ENCODE results near the gene TNRC6C. TPM values are rescaled to one million over a fixed set of nuclear protein-coding genes. Genes with fewer than 3 reads are reported as not detected.
A peak's percentile ranks its signal among the peaks of the same experiment; 100 is the strongest.
"Not testable (repeated sequence)": the region's sequence is repeated elsewhere in the genome, so short reads cannot be mapped to it uniquely, and the experiment has no call there.

TNRC6C gene
- total RNA-seq, 1 donor from 2014 or later, result 16.0 TPM

DNA sequence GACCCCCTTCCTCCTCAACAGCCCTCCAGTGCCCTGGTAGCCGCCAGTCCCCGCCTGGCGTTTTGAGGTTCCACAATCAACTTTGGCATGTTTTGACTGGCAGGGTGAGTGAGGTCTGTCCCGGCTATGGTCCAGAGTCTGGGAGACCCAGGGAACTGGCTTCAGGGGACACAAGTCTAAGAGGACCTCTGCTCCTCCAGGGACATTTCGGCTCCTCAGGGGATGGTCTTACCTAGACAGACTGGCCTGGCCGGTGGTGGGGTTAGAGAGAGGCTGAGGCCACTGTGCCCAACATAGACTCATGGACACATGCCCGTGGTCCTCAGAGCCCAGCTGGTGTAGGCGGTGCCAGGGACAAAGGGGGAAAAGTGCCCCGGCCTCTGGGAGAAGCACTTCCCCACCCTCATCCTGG is 174.3 kb downstream of the TNRC6C start:
- H3K9me3 Mint-ChIP-seq, result no peaks in the 10 kb centered on the region
- H3K4me3 Mint-ChIP-seq, result peak overlapping the region; percentile 83
- peak overlapping the region; percentile 67 for H3K27ac Mint-ChIP-seq
- H3K36me3 Mint-ChIP-seq (ENCODE audit: low read depth), result peaks cover 62% of the 10 kb centered on the region
- DNase-seq, result no peak
- H3K4me1 Mint-ChIP-seq, result peaks cover 66% of the 10 kb centered on the region
- H3K27me3 Mint-ChIP-seq, result no peaks in the 10 kb centered on the region
- intact Hi-C loops (cut with micrococcal nuclease), result loop anchor here (1.0 to 5.0 kb wide), 4 partner anchors 11 to 1705 kb away; partner anchors contain the start of genes CBX4 and SYNGR2

DNA sequence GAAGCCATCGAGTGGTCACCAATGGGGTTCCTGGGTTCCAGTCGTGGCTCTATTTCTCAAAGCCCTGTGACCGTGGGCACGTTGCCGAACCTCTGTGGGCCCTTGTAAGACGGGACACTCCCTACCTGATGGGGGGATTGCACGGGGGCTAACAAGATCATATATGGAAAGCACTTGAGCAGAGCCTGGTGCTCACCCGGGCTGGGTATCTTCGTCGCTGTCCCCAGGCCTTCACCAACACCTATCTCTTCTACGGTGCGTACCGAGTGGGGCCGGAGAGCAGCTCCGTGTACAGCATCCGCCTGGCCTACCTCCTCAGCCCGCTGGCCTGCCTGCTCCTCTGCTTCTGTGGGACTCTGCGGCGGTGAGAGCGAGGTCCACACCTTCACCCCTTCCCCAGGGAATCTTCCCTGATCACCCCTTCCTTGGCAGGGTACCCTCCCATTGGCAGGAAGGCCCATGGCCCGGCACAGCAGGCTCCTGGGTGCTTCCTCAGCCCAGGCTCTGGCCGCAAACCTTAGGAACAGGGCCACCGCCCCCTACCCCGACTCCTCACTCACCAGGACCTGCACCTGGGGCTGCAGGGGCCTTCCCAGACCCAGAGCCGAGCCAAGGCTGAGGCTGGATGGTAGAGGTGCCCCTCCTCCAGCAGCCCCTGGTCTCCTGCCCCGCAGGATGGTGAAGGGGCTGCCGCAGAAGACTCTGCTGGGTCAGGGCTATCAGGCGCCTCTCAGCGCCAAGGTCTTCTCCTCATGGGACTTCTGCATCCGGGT is 174.9 kb downstream of the TNRC6C start:
- H3K4me1 Mint-ChIP-seq, result peaks cover 72% of the 10 kb centered on the region
- DNase-seq, result peak; percentile 70
- H3K27ac Mint-ChIP-seq, result peak overlapping the region; percentile 67
- no peaks in the 10 kb centered on the region for H3K27me3 Mint-ChIP-seq
- H3K36me3 Mint-ChIP-seq (ENCODE audit: low read depth), result peaks cover 65% of the 10 kb centered on the region
- H3K9me3 Mint-ChIP-seq, result no peaks in the 10 kb centered on the region
- intact Hi-C loops (cut with micrococcal nuclease), result loop anchor here (5.0 kb wide), 3 partner anchors 34 to 1704 kb away; partner anchors contain the start of genes CBX4 and SYNGR2
- peak overlapping the region; percentile 83 for H3K4me3 Mint-ChIP-seq

DNA sequence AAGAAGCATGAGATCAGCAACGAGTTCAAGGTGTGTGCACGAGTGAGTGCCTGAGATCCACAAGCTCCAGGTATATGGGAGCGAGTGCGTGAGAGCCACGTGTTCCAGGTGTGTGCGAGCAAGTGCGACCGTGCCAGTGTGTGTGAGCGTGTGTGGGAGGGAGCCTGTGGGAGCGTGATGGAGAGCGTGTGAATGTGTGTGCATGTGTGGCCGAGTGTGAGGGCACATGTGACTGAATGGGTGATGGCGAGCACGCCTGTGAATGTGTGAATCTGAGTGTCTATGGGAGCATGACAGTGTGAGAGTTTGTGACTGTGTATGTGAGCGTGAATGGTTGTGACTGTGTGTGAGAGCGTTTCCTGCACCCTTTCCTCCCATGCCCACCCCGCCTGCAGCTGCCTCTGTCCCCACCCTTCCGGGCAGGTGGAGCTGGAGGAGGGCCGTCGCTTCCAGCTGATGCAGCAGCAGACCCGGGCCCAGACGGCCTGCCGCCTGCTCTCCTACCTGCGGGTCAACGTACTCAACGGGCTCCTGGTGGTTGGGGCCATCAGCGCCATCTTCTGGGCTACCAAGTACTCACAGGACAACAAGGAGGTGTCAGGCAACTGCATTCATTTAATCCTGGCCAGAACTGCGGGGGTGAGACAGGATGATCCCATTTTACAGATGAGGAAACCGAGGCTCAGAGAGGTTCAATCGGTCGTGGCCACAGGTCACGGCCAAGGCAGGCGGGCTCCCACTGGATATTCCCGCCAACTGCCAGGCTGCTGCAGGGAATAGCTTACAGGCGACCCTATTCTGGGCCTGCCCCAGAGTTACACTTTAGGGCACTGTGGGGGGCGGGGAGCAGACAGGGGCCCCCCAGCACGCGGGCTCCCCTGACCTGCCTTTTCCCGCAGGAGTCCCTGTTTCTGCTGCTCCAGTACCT is 175.7 kb downstream of the TNRC6C start:
- peaks cover 70% of the 10 kb centered on the region for H3K36me3 Mint-ChIP-seq (ENCODE audit: low read depth)

DNA sequence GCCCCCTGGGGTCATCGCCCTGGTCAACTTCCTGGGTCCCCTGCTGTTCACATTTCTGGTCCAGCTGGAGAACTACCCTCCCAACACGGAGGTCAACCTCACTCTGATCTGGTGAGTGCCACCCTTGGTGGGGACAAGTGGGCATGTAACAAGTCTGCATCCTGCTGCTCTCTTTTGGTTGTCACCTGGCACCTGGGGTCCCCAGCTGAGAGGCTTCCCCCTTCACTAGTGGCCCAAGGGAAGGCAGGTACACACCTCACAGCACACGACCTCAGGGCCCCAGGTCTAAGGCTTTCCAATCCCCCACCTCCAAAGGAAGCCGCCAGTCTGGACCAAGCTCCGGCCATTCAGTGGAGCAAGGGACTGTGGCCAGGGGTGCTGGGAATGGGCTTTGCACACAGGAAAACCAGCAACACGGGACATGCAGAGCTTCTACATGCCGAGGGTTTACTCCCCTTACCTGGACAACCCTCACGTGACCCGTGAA is 176.4 kb downstream of the TNRC6C start:
- intact Hi-C loops (cut with micrococcal nuclease), result loop anchor here (1.0 to 5.0 kb wide), 5 partner anchors 23 to 1702 kb away; partner anchors contain the start of genes CBX4 and SYNGR2
- H3K27ac Mint-ChIP-seq, result no peak overlapping the region
- H3K4me1 Mint-ChIP-seq, result peaks cover 72% of the 10 kb centered on the region
- H3K4me3 Mint-ChIP-seq, result no peak overlapping the region
- no peaks in the 10 kb centered on the region for H3K9me3 Mint-ChIP-seq
- no peak for DNase-seq
- peaks cover 71% of the 10 kb centered on the region for H3K36me3 Mint-ChIP-seq (ENCODE audit: low read depth)
- H3K27me3 Mint-ChIP-seq, result no peaks in the 10 kb centered on the region

More for the DNA sequence above, 175.7 kb downstream of the TNRC6C start:
- Mint-ChIP-seq H3K27ac (peak overlapping the region; percentile 67), H3K4me1 (peaks cover 75% of the 10 kb centered on the region), H3K4me3 (peak overlapping the region; percentile 83), H3K27me3 (no peaks in the 10 kb centered on the region), H3K9me3 (no peaks in the 10 kb centered on the region)
- DNase-seq, result peak; percentile 94
- intact Hi-C loops (cut with micrococcal nuclease), result loop anchor here (1.0 to 5.0 kb wide), 5 partner anchors 22 to 1703 kb away; partner anchors contain the start of genes CBX4 and SYNGR2

DNA sequence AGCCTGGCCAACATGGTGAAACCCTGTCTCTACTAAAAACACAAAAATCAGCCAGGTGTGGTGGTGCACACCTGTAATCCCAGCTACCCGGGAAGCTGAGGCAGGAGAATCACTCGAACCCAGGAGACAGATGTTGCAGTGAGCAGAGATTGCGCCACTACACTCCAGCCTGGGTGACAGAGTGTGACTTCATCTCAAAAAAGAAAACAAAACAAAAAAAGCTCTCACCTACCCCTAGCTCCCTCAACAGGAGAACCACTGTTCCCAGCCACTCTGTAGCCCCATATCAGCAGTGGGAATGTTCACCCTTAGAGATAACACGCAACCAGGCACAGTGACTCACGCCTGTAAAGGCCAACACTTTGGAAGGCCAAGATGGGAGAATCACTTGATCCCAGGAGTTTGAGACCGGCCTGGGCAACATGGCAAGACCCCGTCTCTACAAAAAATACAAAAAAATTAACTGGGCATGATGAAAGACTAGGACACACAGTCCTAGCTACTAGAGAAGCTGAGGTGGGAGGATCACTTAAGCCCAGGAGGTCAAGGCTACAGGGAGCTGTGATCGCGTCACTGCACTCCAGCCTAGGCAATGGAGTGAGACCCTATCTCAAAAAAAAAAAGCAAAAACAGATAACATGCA is 177.5 kb downstream of the TNRC6C start:
- H3K9me3 Mint-ChIP-seq, result no peaks in the 10 kb centered on the region
- H3K4me1 Mint-ChIP-seq, result peaks cover 68% of the 10 kb centered on the region
- peak overlapping the region; percentile 52 for H3K27ac Mint-ChIP-seq
- no peaks in the 10 kb centered on the region for H3K27me3 Mint-ChIP-seq
- no peak for DNase-seq
- peak overlapping the region; percentile 50 for H3K4me3 Mint-ChIP-seq
- intact Hi-C loops (cut with micrococcal nuclease), result loop anchor here (2.0 kb wide), 1 partner anchor 51 kb away; no protein-coding TSS in a partner anchor
- peaks cover 72% of the 10 kb centered on the region for H3K36me3 Mint-ChIP-seq (ENCODE audit: low read depth)

DNA sequence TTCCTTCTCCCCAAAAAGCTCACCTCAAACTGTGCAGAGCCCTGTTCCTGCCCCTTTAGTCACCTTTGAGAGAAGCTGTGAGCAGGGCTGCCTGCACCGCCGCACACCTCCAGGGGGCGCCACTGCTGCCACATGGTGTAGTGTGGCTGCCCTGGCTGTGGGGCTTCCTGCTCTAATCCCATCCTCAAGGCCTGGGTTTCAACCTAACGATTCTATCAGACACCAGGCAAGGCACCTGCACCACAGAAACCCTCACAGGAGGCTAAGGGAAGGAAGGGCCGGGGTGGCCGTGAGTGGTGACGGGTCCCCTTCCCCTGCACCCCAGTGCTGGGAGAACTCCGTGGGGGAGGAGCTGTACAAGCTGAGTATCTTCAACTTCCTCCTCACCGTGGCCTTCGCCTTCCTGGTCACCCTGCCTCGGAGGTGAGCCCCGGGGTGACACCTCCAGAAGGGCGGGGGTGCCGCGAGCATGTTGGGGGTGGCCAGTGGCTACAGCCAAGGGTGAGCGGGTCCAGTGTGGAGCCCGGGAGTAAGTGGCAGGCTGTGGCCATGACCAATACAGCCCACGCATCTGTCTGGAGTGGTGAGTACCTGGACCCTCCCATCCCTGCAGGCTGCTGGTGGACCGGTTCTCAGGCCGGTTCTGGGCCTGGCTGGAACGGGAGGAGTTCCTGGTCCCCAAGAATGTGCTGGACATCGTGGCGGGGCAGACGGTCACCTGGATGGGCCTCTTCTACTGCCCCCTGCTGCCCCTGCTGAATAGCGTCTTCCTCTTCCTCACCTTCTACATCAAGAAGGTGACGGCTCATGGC is 179.1 kb downstream of the TNRC6C start:
- Mint-ChIP-seq H3K4me1 (peaks cover 70% of the 10 kb centered on the region), H3K9me3 (no peaks in the 10 kb centered on the region), H3K27ac (peak overlapping the region; percentile 60), H3K4me3 (peak overlapping the region; percentile 48), H3K36me3 (ENCODE audit: low read depth) (peaks cover 69% of the 10 kb centered on the region), H3K27me3 (no peaks in the 10 kb centered on the region)
- DNase-seq, result peak; percentile 83
- intact Hi-C loops (cut with micrococcal nuclease), result no loop called here

DNA sequence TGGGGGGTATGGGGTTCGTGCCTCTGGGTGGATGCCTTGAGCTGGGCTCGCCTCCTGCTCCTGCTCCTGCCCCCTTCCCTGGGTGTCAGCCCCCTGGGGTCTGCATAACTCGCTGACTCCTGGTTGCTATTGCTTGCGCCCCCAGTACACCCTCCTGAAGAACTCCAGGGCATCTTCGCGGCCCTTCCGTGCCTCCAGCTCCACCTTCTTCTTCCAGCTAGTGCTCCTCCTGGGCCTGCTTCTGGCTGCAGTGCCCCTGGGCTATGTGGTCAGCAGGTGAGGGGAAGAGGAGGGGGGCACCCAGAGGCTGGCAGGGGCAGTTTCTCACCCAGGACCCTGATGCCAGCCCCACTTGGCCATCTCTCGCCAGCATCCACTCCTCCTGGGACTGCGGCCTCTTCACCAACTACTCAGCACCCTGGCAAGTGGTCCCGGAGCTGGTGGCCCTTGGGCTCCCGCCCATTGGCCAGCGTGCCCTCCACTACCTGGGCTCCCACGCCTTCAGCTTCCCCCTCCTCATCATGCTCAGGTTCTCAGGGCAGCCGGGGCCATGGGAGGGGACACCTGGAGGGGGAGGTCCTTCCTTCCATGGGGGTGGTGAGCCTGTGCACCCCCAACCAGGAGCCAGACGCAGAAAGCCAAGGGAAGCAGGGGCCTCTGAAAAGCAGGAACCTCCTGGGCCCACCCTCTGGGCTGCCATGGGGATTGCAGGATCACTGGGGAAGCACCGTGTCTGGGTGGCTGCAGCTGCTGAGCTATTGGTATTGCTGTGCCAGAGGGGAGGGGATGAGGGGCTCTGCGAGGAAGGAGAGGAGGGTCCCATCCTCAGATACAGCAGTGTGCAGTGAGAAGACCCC is 179.9 kb downstream of the TNRC6C start:
- Mint-ChIP-seq H3K36me3 (ENCODE audit: low read depth) (peaks cover 64% of the 10 kb centered on the region), H3K27ac (peak overlapping the region; percentile 60), H3K9me3 (no peaks in the 10 kb centered on the region), H3K4me1 (peaks cover 64% of the 10 kb centered on the region), H3K4me3 (no peak overlapping the region), H3K27me3 (no peaks in the 10 kb centered on the region)
- DNase-seq, result peak; percentile 62
- intact Hi-C loops (cut with micrococcal nuclease), result no loop called here

DNA sequence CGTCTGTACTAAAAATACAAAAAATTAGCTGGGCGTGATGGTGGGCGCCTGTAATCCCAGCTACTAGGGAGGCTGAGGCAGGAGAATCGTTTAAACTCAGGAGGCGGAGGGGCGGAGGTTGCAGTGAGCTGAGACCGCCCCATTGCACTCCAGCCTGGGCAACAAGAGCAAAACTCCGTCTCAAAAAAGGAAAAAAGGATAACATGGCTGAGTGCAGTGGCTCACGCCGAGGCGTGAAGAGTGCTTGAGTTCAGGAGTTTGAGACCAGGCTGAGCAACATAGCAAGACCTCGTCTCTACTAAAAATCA is 181.3 kb downstream of the TNRC6C start:
- H3K4me3 Mint-ChIP-seq, result peak overlapping the region; percentile 31
- peaks cover 51% of the 10 kb centered on the region for H3K36me3 Mint-ChIP-seq (ENCODE audit: low read depth)
- H3K4me1 Mint-ChIP-seq, result peaks cover 52% of the 10 kb centered on the region

DNA sequence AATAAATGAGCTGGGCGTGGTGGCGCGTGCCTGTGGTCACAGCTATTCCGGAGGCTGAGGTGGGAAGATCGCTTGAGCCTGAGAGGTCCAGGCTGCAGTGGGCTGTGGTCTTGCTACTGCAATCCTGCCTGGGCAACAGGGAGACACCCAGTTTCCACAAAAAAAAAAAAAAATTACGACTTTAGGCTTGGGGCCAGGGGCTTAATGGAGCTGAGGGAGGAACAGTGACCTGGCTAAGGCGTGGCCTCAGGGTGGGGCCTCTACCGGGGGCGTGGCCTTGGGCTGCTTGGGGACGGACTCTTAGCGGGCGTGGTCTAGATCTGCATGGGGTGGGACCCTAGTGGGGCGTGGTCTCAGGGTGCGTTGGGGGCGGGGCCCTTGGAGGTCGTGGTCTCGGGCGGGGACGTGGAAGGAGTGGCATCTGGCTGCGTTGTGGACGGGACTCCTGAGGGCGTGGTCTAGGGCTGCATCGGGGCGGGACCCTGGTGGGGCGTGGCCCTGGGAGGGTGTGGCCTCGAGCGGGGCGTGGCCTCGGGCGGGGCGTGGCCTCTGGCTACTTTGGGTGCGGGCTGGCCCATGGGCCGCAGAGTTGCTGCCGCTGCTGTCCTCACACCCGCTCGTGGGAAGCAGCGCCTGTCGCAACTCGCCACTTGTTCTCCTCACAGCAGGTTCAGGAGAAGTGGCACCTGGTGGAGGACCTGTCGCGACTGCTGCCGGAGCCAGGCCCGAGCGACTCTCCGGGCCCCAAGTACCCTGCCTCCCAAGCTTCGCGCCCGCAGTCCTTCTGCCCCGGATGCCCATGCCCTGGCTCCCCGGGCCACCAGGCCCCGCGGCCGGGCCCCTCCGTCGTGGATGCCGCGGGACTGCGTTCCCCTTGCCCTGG is 181.9 kb downstream of the TNRC6C start:
- intact Hi-C loops (cut with micrococcal nuclease), result loop anchor here (1.0 kb wide), 3 partner anchors 10 to 74 kb away; partner anchors contain the start of genes AFMID, BIRC5, TK1 and TMC8
- Mint-ChIP-seq H3K36me3 (ENCODE audit: low read depth) (peaks cover 46% of the 10 kb centered on the region), H3K4me1 (peaks cover 48% of the 10 kb centered on the region), H3K27ac (peak overlapping the region; percentile 76), H3K9me3 (no peaks in the 10 kb centered on the region), H3K27me3 (no peaks in the 10 kb centered on the region), H3K4me3 (peak overlapping the region; percentile 31)
- DNase-seq, result peak; percentile 99

More for the DNA sequence above, 181.3 kb downstream of the TNRC6C start:
- H3K27me3 Mint-ChIP-seq, H3K9me3 Mint-ChIP-seq, DNase-seq: not testable (repeated sequence)
- intact Hi-C loops (cut with micrococcal nuclease), result loop anchor here (1.0 kb wide), 3 partner anchors 10 to 74 kb away; partner anchors contain the start of genes AFMID, BIRC5, TK1 and TMC8
- H3K27ac Mint-ChIP-seq, result peak overlapping the region; percentile 76

DNA sequence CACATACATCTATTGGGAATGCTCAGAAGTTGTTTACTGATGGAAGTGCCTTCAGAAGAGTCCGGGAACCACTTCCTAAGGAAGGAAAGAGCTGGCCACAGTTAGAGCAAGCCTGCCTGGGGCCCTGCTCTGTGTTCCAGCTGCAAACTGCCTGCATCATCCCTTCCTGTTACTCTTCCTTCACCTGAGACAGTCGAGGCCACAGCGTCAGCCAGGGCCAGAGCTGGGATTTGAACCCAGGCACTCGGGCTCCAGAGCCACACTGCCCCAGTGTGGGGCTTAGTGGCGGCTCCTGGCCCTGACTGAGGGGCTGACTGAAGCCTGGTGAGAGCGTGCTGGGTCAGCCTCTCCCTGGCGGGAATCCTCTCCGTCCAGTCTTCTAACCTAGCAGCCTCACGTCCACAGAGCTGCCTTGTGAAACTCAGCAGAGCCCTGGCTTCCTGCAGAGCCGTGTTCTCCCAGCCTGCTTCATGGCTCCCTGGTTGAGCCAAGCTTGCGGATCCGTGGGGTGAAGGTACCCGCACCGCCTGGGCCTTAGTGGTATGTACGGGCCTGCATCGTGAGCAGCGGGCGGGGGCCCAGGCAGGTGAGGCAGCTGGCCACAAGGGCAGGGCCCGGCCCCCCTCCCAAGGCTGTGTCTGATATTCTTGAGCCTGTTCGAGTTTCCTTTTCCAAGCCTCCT is 183.1 kb downstream of the TNRC6C start:
- H3K36me3 Mint-ChIP-seq (ENCODE audit: low read depth), result peaks cover 36% of the 10 kb centered on the region
- H3K27ac Mint-ChIP-seq, result no peak overlapping the region
- intact Hi-C loops (cut with micrococcal nuclease), result no loop called here
- H3K27me3 Mint-ChIP-seq, result no peaks in the 10 kb centered on the region
- DNase-seq, result no peak
- H3K4me3 Mint-ChIP-seq, result no peak overlapping the region
- peaks cover 38% of the 10 kb centered on the region for H3K4me1 Mint-ChIP-seq
- H3K9me3 Mint-ChIP-seq, result no peaks in the 10 kb centered on the region
